NT2/D1 (cell line): ENCODE data around the gene ANO9.
A peak's percentile ranks its signal among the peaks of the same experiment; 100 is the strongest.

ENCODE experiments used
- DNase-seq: peaks from one replicate; pipeline ENCODE4 v3.0.0-alpha.2; 2011; ENCODE audit warnings: low read depth, low spot score
- H3K27me3 ChIP-seq: 2 replicates; pipeline ENCODE4 v1.6.0; 2011; ENCODE audit warnings: mild to moderate bottlenecking; ENCODE audit not compliant: insufficient read length, insufficient read depth
- H3K36me3 ChIP-seq: 2 replicates; pipeline ENCODE4 v1.6.1; 2011; ENCODE audit warnings: mild to moderate bottlenecking, low read length, mixed read lengths; ENCODE audit not compliant: insufficient read depth, insufficient read length
- H3K4me1 ChIP-seq: 2 replicates; pipeline ENCODE4 v1.5.1; 2011; ENCODE audit not compliant: insufficient read depth, insufficient read length
- H3K4me3 ChIP-seq: 2 replicates; pipeline ENCODE4 v1.5.1; 2011; ENCODE audit warnings: low read depth; ENCODE audit not compliant: insufficient read length
- H3K9ac ChIP-seq: 2 replicates; pipeline ENCODE4 v1.6.0; 2011; ENCODE audit warnings: low read depth; ENCODE audit not compliant: insufficient read length
- H3K9me3 ChIP-seq: 2 replicates; pipeline ENCODE4 v1.5.1; 2011; ENCODE audit warnings: mild to moderate bottlenecking, low read length; ENCODE audit not compliant: insufficient read depth
- SUZ12 ChIP-seq: IDR thresholded peaks from 2 replicates; pipeline ENCODE4 v1.6.1; 2011; ENCODE audit not compliant: insufficient read length, insufficient read depth; ENCODE audit errors: extremely low read depth
- YY1 ChIP-seq: IDR thresholded peaks from 2 replicates; pipeline ENCODE4 v1.6.1; 2011; ENCODE audit not compliant: insufficient read length, insufficient read depth
- ZNF274 ChIP-seq: IDR thresholded peaks from 2 replicates; pipeline ENCODE4 v1.6.1; 2011; ENCODE audit warnings: mild to moderate bottlenecking, low read depth, low read length

Gene ANO9

DNA sequence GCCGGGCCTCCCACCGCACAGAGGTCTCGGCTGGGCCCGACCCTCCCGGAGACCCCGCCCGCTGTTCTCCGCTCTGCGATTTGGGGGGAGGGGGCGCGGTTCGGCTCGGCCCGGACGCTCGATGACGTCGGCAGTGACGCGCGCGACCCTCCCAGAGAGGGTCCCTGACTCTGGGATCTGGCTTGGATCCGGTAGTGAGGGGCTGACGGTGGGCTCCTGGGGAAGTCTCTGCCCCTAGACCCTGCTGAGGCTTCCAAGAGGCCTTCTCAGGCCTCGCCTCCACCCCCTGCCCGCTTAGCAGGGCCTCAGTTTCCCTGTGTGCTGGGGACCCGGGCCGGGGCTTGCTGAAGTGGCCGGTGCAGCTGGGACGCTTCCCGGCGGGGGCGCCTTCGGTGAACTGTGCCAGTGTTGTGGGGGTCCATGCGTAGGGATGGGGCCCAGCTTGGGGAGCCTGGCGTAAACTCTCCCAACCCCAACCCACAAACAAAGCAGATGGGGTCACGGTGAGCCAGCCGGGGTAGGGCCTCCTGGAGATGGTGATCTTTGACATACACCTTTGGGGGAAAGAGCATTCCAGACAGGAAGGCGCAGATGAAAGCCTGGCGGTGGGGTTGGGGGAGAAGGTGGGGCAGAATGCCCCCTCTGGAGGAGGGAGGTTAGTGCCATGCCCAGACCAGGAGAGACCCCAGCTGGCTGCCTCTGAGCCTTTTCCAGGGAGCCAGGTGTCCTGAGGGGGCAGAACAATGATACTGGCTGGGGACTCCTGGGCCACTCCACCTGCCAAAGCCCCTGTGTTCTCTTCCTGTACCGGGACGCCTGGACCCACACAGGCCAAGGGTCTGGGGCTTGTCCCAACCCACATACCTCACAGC, 71.5 kb downstream of the ANO9 start:
- peaks cover 37% of the 10 kb centered on the region for H3K4me1 ChIP-seq
- H3K4me3 ChIP-seq: peak overlapping the region; percentile 71
- H3K36me3 ChIP-seq: peaks cover 17% of the 10 kb centered on the region
- H3K9ac ChIP-seq: peak overlapping the region; percentile 82
- no peak for DNase-seq
- no peaks in the 10 kb centered on the region; the same call in 1 of the 2 replicates for H3K9me3 ChIP-seq
- TF ChIP-seq ZNF274 (no peak), YY1 (no peak), SUZ12 (no peak)
- H3K27me3 ChIP-seq: peaks cover 7% of the 10 kb centered on the region

DNA sequence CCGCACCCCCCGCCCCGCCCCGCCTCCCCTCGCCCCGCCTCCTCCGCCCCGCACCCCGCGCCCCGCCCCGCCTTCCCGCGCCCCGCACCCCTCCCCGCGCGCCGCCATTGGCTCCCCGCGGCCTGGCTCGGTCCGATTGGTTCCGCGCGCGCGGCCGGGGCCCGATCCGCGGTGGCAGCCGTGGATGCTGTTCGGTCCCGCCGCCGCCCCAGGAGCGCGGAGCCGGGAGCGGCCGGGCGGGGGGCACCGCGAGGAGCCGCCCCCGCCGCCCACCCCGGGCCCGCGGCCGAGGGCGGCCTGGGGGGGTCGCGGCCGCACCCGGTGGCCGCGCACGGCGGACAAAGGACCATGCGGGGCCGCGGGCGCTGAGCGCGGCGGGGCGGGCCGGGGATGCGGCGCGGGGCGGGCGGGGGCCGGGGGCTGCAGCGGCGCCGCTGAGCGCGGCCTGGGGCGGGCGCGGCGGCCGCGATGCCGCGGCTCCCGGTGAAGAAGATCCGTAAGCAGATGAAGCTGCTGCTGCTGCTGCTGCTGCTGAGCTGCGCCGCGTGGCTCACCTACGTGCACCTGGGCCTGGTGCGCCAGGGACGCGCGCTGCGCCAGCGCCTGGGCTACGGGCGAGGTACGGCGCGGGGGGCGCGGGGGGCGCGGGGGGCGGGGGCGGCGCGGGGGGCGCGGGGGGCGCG, 72.3 kb downstream of the ANO9 start, which contains the start of gene B4GALNT4:
TSS of gene B4GALNT4 (plus strand) at position 164 of the 683 bp plus-strand sequence. CDS start at position 469, 305 bp downstream.
- no peak for DNase-seq
- peak within 1 kb of the TSS; percentile 71 for H3K4me3 ChIP-seq
- peaks cover 37% of the 10 kb centered on the region for H3K4me1 ChIP-seq
- TF ChIP-seq ZNF274: no peak
- TF ChIP-seq SUZ12: no peak
- no peak for TF ChIP-seq YY1
- peak within 1 kb of the TSS; percentile 82 for H3K9ac ChIP-seq
- H3K27me3 ChIP-seq: peaks cover 7% of the 10 kb centered on the region
- H3K9me3 ChIP-seq: no peaks in the 10 kb centered on the region; the same call in 1 of the 2 replicates
- H3K36me3 ChIP-seq: peaks cover 17% of the 10 kb centered on the region

DNA sequence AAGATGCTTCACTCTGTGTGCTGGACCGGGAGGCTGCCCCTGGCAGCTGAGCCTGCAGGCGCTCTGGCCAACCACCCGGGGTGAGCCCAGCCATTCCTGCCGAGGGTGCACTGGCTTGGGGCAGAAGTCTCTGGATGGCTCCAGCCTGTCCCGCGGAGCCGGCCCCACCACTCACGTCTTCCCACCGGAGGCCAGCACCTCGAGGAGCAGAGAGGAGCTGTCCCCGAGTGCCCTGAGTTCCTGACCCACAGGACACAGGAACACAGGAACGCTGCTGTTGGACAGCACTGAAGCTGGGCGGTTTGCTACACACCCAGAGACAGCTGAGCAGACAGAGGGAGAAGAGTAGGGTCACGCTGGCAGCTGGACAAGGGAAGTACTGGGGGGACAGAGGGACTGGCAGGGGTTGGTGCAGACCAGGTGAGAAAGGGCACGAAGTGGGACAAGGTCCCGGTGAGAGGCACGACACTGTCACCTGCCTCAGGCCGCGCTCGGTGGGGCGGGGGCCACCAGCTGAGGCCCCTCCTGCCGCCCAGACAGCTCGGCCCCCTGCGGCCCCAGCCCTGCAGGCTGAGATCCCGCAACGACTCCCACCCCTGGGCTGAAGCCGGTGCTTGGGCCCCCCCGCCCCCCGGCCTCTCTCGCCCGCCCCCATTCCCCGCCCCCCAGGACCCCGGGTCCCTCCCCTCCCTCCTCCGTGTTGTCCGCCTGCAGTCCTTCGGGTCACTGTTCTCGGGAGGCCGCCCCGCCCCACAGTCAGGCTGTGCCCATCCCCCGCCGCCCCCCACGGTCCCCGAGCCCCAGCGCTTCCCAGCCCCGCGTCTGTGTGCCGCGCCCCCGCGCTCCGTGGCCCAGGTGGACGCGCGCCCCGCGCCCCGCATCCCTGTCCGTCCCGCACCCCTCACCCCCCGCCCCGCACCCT, 73.1 kb downstream of the ANO9 start:
- Histone ChIP-seq H3K9ac (peak overlapping the region; percentile 70), H3K27me3 (peaks cover 7% of the 10 kb centered on the region), H3K4me1 (peaks cover 32% of the 10 kb centered on the region), H3K36me3 (peaks cover 16% of the 10 kb centered on the region), H3K9me3 (peaks cover 5% of the 10 kb centered on the region; the same call in 1 of the 2 replicates), H3K4me3 (peak overlapping the region; percentile 44)
- DNase-seq: no peak
- TF ChIP-seq SUZ12 (no peak), ZNF274 (no peak), YY1 (no peak)

DNA sequence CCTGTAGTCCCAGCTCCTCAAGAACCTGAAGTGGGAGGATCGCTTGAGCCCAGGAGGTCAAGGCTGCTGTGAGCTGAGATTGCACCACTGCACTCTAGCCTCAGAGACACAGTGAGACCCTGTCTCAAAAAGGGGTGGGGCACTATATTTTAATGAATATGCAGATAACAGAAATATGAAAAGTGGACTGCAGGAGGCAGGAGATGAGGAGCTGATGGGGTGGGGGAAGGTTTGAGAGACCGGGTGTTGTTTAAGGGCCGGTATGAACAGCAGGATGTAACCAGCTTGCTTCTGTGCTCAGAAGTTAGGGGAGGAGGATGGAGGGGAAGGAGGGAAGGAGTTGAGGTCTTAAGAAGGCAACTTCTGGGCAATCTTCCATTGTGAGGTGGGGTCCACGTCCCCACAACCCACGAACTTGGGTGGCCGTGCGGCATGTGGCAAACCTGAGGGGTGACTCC, 73.8 kb downstream of the ANO9 start:
- peaks cover 10% of the 10 kb centered on the region for H3K36me3 ChIP-seq
- H3K4me1 ChIP-seq: peaks cover 28% of the 10 kb centered on the region
- H3K9ac ChIP-seq: peak overlapping the region; percentile 70
- TF ChIP-seq ZNF274 (no peak), YY1 (no peak), SUZ12 (no peak)
- no peak for DNase-seq
- peaks cover 5% of the 10 kb centered on the region; the same call in 1 of the 2 replicates for H3K9me3 ChIP-seq
- peaks cover 7% of the 10 kb centered on the region for H3K27me3 ChIP-seq
- H3K4me3 ChIP-seq: no peak overlapping the region
